C4-2B (cell line): ENCODE measurements around the gene NDUFB1.

ENCODE experiments used
- CTCF ChIP-seq: fragments of 450-650 bp; conservative IDR thresholded peaks from 2 replicates; pipeline ENCODE4 v1.5.1; 2017; ENCODE audit warnings: mild to moderate bottlenecking
- ZFX ChIP-seq: fragments of 450-650 bp; IDR thresholded peaks from 2 replicates; pipeline ENCODE4 v1.6.1; 2017

- TF ChIP-seq CTCF (no peak), ZFX (no peak)
Measured at GRCh38 chr14:92099802-92100201, 21.7 kb downstream of the NDUFB1 start.
